ENCODE measurements around the gene HAP1.

HAP1 gene

DNA sequence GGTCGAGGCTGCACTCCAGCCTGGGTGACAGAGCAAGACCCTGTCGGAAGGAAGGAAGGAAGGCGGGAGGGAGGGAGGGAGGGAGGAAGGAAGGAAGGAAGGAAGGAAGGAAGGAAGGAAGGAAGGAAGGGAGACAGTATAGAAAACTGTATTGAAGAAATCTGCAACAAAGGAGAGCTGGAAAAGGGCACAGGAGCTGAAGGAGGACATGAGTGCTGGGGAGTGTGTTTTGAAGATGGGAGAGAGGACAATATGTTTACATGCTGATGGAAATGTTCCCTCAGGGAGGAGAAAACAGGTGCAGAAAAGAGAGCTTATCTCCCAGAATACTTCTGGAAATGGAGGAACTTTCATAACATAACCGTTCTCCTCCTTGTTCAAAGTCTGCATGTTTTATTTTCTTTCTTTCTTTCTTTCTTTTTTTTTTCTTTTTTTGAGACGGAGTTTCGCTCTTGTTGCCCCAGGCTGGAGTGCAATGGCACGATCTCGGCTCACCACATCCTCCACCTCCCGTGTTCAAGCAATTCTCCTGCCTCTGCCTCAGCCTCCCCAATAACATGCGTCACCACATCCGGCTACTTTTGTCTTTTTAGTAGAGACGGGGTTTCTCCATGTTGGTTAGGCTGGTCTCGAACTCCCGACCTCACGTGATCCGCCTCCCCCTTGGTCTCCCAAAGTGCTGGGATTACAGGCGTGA lies 2.7 kb upstream of the HAP1 start:
- TF ChIP-seq, protein P1, sequence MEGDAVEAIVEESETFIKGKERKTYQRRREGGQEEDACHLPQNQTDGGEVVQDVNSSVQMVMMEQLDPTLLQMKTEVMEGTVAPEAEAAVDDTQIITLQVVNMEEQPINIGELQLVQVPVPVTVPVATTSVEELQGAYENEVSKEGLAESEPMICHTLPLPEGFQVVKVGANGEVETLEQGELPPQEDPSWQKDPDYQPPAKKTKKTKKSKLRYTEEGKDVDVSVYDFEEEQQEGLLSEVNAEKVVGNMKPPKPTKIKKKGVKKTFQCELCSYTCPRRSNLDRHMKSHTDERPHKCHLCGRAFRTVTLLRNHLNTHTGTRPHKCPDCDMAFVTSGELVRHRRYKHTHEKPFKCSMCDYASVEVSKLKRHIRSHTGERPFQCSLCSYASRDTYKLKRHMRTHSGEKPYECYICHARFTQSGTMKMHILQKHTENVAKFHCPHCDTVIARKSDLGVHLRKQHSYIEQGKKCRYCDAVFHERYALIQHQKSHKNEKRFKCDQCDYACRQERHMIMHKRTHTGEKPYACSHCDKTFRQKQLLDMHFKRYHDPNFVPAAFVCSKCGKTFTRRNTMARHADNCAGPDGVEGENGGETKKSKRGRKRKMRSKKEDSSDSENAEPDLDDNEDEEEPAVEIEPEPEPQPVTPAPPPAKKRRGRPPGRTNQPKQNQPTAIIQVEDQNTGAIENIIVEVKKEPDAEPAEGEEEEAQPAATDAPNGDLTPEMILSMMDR (conservative IDR thresholded peaks at IDR 0.05; ENCODE audit: low read depth, low read length), result no peak
- no peak for DNase-seq (ENCODE audit: low read depth)
- no peak overlapping the region for H3K4me3 ChIP-seq (ENCODE audit: low read length)

- TF ChIP-seq, protein P1 (conservative IDR thresholded peaks at IDR 0.05; ENCODE audit: low read depth, low read length), result no peak
- H3K4me3 ChIP-seq (ENCODE audit: low read length), result no peak overlapping the region
- DNase-seq (ENCODE audit: low read depth), result no peak
Observed at GRCh38 chr17:41735744-41736143, 1.3 kb upstream of the HAP1 start.

DNA sequence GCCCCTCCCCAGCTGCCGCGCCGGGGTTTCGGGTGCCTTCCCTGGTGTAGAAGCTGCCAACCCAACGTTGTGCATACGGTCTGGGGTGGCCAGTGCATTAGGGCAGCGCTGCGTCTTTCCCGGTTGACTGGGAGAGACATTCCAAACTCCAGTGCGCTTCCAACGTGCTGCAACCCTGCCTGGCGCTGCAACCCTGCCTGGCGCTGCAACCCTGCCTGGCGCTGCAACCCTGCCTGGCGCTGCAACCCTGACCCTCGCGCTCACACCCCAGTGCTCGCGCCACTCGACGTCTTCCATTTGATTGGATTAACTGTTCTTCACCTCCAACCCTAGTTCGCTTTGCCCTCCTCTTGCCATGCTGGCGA lies 488 bp upstream of the HAP1 start:
- H3K4me3 ChIP-seq (ENCODE audit: low read length), result peak overlapping the region; percentile 42
- TF ChIP-seq, protein P1 (conservative IDR thresholded peaks at IDR 0.05; ENCODE audit: low read depth, low read length), result no peak
- DNase-seq (ENCODE audit: low read depth), result no peak

- no peak for DNase-seq (ENCODE audit: low read depth)
- H3K4me3 ChIP-seq (ENCODE audit: low read length), result no peak overlapping the region
- TF ChIP-seq, protein P1 (conservative IDR thresholded peaks at IDR 0.05; ENCODE audit: low read depth, low read length), result no peak
Observed at GRCh38 chr17:41733348-41734138, 900 bp downstream of the HAP1 start.

- TF ChIP-seq, protein P1 (conservative IDR thresholded peaks at IDR 0.05; ENCODE audit: low read depth, low read length), result no peak
- H3K4me3 ChIP-seq (ENCODE audit: low read length), result no peak overlapping the region
- no peak for DNase-seq (ENCODE audit: low read depth)
Observed at GRCh38 chr17:41731836-41732235, 2.6 kb downstream of the HAP1 start.

GRCh38 chr17:41730479-41730878 lies 4.0 kb downstream of the HAP1 start:
- no peak for DNase-seq (ENCODE audit: low read depth)

More at GRCh38 chr17:41730479-41730878, 4.0 kb downstream of the HAP1 start:
- H3K4me3 ChIP-seq (ENCODE audit: low read length), result no peak overlapping the region
- TF ChIP-seq, protein P1 (conservative IDR thresholded peaks at IDR 0.05; ENCODE audit: low read depth, low read length), result no peak
